GM23248 (cell line): Measurements from ENCODE around the gene PTPRB.

Experiments used
- EZH2 ChIP-seq: fragments of 200-600 bp; sonication (generic); IDR thresholded peaks from 2 replicates; pipeline ENCODE4 v1.6.1; 2018; ENCODE audit warnings: antibody characterized with exemption, mild to moderate bottlenecking; ENCODE audit not compliant: insufficient read depth, poor library complexity, severe bottlenecking
- EZH2phosphoT487 ChIP-seq: fragments of 200-600 bp; sonication (generic); IDR thresholded peaks from 2 replicates; pipeline ENCODE4 v1.6.1; 2018; ENCODE audit warnings: antibody characterized with exemption, moderate library complexity, mild to moderate bottlenecking, low read depth; ENCODE audit not compliant: insufficient read depth

- TF ChIP-seq EZH2 (no peak), EZH2phosphoT487 (no peak)
Measured at GRCh38 chr12:70583251-70583650, 54.0 kb downstream of the PTPRB start.
